T-helper 2 cell treated with Interferon-gamma antibody and Interleukin-4, amounts not matched to agents 100 ng/mL and 5 ng/mL, for 36 hours (primary cell): ENCODE results near the gene PRPF4. TPM values are rescaled to one million over a fixed set of nuclear protein-coding genes. Genes with fewer than 3 reads are reported as not detected.
"Not testable (repeated sequence)": the region's sequence is repeated elsewhere in the genome, so short reads cannot be mapped to it uniquely, and the experiment has no call there.

ENCODE experiments used
- intact Hi-C: fragments of 100-400 bp; cut with micrococcal nuclease; formaldehyde crosslinking; loops from one replicate; pipeline ENCODE4 v1.15.1; 2023
- total RNA-seq: library from RNA; stranded (reverse); gene quantifications from 2 replicates; pipeline ENCODE4 v1.2.3, GENCODE V29; 2022

Gene PRPF4
- total RNA-seq, 1 donor from 2014 or later: 37.2 TPM

DNA sequence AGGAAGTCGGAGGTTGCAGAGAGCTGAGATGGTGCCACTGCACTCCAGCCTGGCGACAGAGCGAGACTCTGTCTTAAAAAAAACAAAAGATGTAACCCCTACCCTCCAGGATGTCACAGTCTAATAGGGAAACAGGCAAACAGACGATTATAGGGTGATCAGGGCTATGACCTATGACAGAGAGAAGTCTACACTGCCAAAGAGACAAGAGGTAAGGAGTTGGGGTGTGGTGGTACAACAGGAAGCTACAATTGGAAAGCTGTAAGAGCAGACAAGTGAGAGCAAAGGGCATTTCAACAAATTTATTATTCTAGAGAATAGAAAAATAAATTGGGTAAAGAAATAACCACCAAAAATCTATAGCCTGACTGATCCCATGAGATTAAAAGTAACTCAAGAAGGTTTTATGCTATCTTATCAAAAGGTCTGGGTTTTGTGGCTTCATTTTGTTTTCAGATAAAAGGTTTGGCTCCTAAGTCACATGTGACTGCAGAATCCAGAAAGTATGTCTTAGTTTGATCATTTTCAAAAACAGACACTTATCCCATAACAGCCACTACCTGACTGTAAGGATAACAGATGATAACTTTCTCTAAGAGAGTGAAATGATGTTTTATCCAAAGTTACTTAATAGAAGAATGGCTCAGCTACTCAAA is 7.4 kb upstream of the PRPF4 start:
- intact Hi-C loops: no loop called here

DNA sequence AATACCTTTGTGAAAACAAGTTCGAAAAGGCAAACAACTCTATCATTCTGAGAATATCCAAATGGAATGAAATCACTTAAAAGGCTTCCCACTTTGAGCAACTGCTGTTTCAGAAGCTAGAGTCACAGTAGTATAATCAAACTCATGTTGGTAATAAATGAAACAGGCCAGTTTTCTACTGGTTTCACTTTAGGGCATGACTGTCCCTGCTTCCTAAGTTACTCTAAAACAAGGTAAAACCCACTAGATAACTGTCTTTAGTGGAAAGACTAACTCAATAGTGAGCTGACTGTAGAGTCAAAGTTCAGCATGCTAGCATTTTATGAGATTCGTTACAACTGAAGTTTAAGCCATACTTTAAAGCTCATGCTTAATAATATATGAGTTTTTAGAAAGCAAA is 6.1 kb upstream of the PRPF4 start:
- intact Hi-C loops: no loop called here

DNA sequence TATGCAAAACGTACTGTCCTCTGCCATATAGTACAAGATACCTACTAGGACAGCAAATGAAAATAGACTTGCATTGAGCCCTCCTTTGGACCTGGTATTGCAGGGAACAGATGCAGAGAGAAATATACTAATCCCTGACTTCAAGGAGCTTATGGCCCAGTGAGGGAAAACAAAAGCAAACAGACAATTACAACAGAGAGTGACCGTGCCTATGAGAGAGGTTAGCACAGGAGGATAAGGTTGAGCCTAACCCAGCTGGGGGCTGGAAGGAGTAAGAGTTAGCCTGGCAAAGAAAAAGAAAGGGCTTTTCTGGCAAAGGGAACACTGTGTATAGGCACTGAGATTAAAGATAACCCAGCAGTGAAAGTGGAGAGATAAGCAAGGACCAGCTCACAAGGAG is 5.6 kb upstream of the PRPF4 start:
- intact Hi-C loops: loop anchor here (5.0 kb wide), 1 partner anchor 607 kb away; the partner anchor contains the start of gene ZNF618

DNA sequence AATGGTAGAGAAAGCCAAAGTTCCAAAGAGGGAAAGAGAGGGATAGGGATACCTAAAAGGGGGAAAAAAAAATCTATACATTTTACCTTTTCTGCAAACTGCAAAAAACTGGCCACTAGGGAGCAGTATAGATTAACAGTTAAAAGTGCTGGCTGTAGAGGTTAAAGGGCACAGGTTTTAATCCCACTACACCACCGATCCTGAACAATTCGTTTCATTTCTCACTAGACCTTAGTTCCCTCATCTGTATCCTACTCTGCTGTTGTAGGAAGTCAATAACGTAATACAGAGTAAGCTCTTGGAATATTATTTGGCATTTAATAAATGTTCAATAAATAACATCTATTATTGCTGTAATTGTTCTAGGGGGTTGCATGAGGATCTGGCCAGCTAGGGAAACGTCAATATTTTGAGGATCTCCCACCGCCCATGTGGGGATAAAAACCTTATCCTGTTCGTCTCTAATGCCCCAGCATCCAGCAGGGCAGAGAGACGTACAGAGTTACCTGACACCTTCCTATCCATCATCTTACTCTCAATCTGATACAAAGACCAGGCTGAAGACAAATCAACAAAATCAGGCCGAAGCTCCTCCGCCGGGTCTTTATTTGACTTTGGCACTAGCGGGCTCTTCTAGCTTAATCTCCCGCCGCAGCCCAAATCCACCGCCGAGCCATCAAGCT is 843 bp upstream of the PRPF4 start:
- intact Hi-C loops: loop anchor here (1.0 to 5.0 kb wide), 12 partner anchors 53 to 1792 kb away; partner anchors contain the start of genes ALAD, C9orf43, ECPAS and FKBP15

DNA sequence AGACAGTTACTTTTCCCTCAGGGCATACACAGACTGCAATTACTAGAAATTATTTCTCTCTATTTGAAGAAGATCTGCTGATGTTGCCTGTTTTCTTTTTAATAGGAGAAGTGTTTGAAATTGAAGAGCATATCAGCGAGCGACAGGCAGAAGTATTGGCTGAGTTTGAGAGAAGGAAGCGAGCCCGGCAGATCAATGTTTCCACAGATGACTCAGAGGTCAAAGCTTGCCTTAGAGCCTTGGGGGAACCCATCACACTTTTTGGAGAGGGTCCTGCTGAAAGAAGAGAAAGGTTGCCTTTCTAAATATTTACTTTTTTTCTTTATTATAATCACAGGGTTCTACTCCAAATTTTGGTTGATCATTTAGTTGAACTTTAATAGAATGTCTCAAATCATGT is 3.4 kb downstream of the PRPF4 start:
- intact Hi-C loops: loop anchor here (5.0 kb wide), 1 partner anchor 1797 kb away; the partner anchor contains the start of gene ECPAS

DNA sequence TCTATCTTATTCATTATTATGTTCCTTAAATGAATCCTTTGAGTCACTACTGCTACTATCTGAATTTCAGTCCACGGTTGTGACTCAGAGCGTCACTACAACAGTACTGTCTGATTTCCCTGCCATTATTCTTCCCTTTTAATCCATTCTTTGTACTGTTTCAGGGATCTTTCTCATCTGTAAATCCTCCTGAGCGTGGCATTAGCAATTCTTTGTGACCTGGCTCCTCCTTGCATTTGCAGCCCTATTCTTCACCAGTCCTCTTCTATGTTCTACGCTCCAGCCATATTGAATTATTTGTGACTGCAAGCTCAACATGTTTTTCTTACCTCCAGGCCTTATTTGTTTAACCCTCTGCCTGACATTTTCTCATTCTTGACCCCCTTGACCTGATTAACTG is 5.9 kb downstream of the PRPF4 start:
- intact Hi-C loops: no loop called here

DNA sequence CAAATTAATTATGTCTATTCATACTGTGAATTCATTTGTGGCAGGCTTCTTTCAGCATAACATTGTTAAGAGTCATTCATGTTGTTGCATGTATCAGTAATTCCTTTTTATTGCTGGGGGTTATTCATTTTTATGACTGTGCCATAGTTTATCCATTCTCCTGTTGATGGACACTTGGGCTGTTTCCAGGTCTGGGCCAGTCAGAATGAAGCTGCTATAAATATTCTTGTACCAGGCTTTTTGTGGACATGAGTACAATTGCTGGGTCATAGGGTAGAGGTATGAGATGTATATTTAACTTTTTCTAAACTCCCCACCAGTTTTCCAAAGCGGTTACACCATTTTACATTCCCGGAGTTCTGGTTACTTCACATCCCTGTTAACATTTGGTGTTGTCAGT is 13.6 kb downstream of the PRPF4 start:
- intact Hi-C loops: no loop called here

DNA sequence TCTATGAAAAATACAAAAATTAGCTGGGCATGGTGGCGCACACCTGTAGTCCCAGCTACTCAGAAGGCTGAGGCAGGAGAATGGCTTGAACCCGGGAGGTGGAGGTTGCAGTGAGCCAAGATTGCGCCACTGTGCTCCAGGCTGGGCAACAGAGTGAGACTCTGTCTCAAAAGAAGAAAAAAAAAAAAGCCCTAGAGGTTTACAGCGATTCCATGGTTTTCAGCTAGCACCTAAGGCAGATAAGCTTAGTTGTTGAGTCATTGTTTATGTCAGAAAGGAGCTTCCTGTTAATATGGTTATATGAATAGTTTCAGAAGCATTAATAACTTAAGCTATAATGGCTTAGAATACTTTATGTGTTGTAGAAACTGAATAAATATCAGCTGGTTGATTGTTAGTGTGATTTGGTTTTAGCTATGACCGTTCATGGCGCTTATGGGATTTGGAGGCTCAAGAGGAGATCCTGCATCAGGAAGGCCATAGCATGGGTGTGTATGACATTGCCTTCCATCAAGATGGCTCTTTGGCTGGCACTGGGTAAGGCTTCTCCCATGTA is 14.7 kb downstream of the PRPF4 start:
- intact Hi-C loops: no loop called here

DNA sequence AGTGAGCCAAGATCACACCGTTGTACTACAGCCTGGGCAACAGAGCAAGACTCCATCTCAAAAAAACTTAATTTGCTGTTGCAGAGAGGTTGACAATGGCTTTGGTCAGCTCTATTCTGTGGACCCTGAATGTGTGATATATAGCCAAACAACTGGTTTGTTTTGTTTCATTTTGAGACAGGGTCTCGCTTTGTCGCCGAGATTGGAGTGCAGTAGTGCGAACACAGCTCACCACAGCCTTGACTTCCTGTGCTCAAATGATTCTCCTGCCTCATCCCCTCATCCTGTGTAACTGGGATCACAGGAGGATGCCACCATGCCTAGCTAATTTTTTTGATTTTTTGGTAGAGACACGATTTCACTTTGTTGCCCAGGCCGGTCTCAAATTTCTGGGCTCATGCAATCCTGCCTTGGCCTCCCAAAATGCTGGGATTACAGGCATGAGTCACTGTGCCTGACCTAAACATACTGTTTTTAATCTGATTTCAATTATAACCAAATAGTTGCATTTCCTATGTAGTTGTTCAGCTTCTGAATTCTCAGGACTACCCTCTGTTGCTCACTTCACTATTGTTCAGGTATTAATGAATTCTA is 17.9 kb downstream of the PRPF4 start:
- intact Hi-C loops: no loop called here

DNA sequence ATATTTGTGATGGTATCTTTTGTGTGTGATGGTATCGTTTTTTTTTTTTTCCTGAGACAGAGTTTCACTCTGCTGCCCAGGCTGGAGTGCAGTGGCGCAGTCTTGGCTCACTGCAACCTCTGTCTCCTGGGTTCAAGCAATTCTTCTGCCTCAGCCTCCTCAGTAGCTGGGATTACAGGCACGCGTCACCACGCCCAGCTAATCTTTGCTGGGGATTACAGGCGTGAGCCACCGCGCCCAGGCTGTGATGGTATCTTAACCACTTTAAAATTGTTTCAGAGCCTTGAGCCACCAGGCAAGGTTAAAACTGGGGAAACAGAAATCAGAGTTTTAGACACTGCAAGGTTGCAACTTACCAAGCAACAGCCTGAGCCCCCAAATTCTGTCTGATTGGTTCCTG is 20.8 kb downstream of the PRPF4 start:
- intact Hi-C loops: not testable (repeated sequence)

DNA sequence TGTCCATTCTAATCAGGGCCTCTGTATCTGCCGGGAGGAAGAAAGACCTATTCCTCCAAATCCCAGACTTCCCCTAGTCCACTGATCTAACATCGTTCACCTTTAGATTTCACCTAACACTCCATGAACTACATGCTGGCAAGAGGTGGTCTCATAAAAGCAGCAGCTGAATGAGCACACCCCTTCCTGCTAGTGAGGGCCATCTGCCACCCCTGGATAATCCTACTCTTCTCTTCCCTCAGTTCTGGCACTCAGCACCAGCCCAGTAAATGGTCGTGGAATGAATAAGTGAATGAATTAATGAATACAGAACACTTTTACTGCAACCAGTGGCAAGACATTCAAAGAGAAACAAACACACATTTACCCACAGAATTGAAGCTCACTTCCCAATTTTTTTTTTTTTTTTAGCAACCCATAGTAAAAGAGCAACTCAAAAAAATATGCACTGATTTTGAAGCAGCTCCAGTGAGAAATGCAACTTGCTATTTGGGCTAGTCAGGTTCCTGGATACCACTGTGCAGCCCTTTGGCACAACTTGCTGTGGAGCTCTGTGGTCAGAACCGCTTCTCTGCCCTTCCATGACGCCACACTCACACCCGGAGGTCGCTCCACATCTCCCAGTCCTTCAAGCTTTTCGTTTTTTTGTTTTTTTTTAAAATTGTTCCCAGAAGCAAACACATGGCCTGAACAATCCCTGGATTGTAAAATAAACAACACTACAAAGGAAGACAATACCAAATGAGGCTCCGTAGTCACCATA is 21.5 kb downstream of the PRPF4 start:
- intact Hi-C loops: no loop called here

DNA sequence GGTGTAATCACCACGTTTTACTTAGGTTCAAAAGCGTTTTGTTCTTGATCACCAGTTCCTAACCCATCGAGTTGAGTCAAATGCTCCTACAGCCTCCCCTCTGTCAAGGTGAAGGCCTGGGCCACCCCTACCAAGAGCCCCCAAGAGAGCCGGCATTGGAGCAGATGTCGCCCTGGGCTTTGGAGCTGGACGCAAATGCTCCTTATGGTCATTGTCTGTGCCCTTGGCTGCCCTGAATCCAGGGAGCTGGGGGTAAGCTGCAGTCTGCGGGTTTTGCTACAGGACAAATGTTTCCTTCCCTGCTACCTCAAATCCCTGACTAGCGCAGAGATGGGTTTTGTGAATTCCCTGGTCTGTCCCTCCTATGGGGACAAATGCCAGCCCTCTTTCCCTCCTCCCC is 22.9 kb downstream of the PRPF4 start:
- intact Hi-C loops: no loop called here

DNA sequence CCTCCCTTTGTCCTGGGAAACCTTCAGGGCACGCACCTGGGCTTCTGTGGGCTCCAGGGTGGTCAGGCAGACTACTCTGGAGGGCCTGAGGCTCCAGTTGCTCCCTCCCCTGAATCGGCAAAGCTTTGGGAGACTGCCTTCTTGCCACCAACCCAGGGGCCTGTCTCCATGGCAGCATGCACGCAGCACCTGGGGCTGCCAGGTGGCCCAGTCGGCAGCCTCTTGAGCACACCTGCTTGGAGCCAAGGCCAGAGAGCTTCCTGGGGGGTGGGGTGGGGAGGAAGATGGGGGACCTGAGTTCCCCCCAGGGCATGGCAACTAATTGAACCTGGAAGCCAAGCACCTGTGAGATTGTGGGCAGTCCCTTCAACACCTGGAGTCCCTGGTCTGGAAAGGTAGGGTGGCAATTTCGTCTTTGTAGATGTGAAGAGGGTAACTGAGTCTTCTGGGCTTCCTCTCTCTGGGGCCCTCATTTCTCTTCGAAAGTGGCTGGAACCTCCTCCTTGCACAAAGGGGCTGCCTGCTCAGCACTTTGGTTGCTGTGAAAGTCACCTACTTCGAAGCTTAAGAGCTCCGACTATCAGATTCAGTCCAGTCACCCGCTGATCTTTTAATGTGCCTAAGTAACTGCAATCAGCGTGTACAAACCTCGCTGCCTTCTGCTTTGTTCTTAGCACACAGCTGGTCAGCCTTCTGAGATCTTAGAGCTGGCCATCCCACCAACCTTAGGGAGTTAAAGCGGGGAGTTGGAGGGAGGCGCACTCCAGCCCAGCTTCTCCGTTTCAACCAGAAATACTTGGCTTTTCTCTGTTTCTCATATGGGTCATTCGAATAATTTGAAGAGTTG is 23.7 kb downstream of the PRPF4 start:
- intact Hi-C loops: no loop called here

DNA sequence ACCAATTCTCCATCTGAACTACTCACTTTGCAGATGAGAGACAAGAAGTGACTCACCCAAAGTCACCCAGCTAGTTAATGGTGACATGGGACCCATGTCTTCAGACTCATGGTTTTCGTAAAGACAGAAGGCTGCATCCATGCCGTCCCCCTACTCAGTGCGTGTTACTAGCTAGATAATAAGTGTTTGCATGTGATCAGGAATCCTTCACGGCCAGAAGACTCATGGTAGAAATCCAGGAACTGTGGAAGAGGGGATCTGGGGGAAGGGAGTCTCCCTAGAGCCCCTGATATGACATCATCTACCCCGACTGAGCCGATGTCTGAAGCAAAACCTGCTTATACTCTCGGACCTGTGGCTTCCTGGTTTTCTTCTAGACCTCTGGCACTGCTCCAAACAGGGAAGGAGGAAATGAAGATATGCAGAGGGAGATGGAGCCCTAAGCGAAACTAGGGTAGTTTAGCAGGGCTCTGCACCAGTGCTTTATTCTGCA is 24.4 kb downstream of the PRPF4 start:
- intact Hi-C loops: no loop called here

DNA sequence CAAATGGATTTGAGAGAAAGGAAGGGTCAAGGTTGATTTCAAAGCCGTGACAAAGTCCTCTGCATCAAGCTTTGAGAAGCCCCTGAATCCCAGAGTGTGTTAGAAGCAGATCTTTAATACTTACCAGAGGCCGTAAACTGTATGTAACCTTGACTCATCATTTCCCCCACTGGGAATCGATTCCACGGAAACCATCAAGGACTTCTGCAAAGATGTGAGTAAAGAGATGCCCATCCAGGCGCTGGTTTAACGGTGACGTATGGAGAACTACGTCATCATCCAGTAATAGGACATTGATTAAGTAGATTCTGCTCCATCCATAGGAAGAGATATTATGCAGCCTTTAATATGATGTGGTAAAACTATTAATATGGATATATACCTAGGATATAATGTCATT is 26.1 kb downstream of the PRPF4 start:
- intact Hi-C loops: no loop called here

DNA sequence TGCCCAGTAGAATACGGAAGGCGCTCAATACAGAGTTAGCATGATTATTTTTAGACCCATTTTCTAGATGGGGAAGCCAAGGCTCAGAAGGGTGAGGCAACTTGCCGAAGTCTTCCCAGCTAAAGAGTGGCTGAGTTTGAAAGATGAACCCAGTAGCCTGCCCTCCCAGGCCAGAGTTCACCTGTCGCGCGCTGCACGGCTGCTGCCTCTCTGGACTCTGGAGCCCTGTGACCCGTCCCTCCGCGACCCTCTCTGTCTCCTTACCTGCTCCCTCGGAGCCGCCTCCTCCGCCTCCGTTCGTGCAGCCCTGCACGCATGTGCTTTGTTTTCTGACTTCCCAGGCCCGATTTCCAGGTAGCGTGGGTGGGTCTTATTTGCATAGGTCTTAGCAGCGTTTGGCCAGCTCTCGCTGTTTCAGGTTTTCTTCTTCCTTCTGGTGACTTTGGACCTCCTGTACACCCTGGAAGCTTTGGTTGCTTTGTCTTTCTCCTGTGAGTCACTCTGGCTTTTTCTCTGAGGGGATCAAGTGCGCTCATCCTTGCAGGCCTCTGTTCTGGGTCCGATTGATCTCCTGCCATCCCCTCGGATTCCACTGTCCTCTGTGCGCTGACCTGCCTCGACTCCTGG is 27.4 kb downstream of the PRPF4 start, which contains the start of gene RNF183:
Gene RNF183, minus strand, starts transcription at position 585 of the 627 bp plus-strand sequence. CDS start 5,192 bp downstream, outside the sequence.
- intact Hi-C loops: no loop called here

DNA sequence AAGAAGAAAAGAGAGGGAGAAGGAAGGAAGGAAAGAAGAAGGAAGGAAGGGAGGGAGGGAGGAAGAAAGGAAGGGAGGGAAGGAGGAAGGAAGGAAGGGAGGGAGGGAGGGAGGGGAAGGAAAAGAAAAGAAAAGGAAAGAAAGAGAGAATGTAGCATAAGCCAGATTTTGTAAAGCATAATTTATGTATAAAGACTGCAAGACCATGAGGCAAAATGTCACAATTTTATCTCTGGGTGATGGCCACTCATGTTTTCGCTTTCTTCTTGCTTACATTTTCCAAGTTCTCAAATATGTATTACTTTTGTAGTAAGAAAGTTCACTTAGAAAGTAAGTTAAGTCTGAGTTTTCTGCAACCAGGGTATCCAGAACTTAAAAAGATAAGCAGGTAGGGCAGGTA is 31.1 kb downstream of the PRPF4 start:
- intact Hi-C loops: no loop called here

DNA sequence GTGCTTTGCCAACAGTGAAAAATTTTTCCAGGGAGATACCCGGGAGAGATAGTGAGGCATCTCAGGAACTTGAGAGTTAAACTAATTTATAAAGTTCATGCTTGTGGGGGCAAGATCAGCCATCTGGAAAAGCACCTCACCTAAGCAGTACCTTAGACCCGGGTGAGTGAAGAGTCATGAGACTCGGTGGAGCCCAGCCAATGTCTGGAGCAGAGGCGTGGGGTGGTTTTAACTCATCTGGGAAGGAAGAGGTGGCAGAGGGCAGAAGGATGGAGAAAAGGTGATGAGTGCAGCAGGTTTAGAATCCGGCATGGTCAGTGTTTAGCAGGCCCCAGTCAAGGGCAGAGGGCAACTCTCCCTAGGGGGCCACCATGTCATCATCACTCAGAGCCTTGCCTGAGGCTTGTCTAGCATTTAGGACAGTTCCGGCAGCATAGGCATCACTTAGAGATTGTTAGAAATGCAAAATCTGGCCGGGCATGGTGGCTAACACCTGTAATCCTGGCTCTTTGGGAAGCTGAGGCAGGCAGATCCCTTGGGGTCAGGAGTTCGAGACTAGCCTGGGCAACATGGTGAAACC is 32.0 kb downstream of the PRPF4 start:
- intact Hi-C loops: no loop called here

DNA sequence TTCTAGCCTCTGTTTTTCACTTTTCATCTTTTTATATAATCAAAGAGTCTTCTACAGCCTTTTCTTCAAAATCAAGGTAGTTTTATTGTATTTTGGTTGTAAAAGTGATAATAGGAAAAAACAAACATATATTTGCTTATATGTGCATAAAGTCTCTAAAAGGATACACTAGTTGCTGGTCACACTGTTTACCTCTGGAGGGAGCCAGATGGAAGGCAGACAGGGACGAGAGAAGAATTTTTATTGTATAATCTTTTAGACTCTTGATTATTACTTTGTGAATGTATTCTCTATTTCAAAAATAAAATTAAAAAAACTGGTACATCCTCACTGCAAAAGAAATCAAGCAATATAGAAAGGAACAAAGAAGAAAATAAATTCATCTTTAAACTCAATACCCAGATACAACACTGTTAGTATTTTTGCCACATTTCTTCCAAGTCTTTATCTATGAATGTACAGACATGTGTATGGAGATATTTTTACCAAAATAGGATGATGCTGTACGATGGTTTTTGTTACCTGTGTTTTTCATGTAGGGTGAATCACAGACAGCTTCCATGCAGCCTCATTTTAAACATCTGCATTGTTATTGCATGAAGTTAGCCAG is 33.9 kb downstream of the PRPF4 start:
- intact Hi-C loops: loop anchor here (1.0 kb wide), 3 partner anchors 92 to 346 kb away; partner anchors contain the start of gene ALAD
